ENCODE data around the gene RSRC1. TPM values are rescaled to one million over a fixed set of nuclear protein-coding genes. Genes with fewer than 3 reads are reported as not detected.

The RSRC1 gene
- total and polyA plus RNA-seq, 2 of the 13 experiments (the other 11 are each of a cell fraction or from before 2014, with no cell fraction given) = 4.9 to 63.0 TPM

GRCh38 chr3:158570999-158571702 lies 461.3 kb downstream of the RSRC1 start, which contains the start of gene MLF1 (continued):
- TF ChIP-seq REST (IDR thresholded peaks at IDR 0.05; ENCODE audit: borderline replicate concordance in 1 of 2, low read depth in 1 of 2, low read length in 2 of 2) = no peak
- no peak for TF ChIP-seq ZNF615 (CRISPR knock-in tag; IDR thresholded peaks at IDR 0.05; ENCODE audit: borderline replicate concordance)
- no peak for TF ChIP-seq ISL2 (CRISPR knock-in tag; IDR thresholded peaks at IDR 0.05)
- no peak for TF ChIP-seq ZNF704 (CRISPR knock-in tag; IDR thresholded peaks at IDR 0.05; ENCODE audit: borderline replicate concordance)
- no peak for TF ChIP-seq JUN (CRISPR knock-in tag; IDR thresholded peaks at IDR 0.05)
- TF ChIP-seq RBM39 (IDR thresholded peaks at IDR 0.05; ENCODE audit: low read depth, low read length, poor library complexity, severe bottlenecking) = no peak
- TF ChIP-seq TOPORS (CRISPR knock-in tag; IDR thresholded peaks at IDR 0.05) = 0 out of 2 replicates have a peak, but pooled peaks have one; percentile 25
- TF ChIP-seq PHF5A (CRISPR knock-in tag; IDR thresholded peaks at IDR 0.05; ENCODE audit: low read depth, unreplicated experiment) = no peak
- TF ChIP-seq GLMP (CRISPR knock-in tag; IDR thresholded peaks at IDR 0.05; ENCODE audit: borderline replicate concordance) = no peak
- TF ChIP-seq ZNF441 (CRISPR knock-in tag; IDR thresholded peaks at IDR 0.05; ENCODE audit: borderline replicate concordance) = no peak
- no peak for TF ChIP-seq ZNF83 (CRISPR knock-in tag; IDR thresholded peaks at IDR 0.05; ENCODE audit: borderline replicate concordance)
- TF ChIP-seq ZNF703 (CRISPR knock-in tag; IDR thresholded peaks at IDR 0.05; ENCODE audit: borderline replicate concordance) = no peak
- TF ChIP-seq MAFG (CRISPR knock-in tag; IDR thresholded peaks at IDR 0.05) = no peak
- TF ChIP-seq SRSF9 (IDR thresholded peaks at IDR 0.05; ENCODE audit: borderline replicate concordance, insufficient read depth, low read depth, low read length, poor library complexity, severe bottlenecking) = no peak
- TF ChIP-seq ZNF564 (CRISPR knock-in tag; IDR thresholded peaks at IDR 0.05) = no peak
- TF ChIP-seq RFX3 (CRISPR knock-in tag; IDR thresholded peaks at IDR 0.05) = peak; percentile 74
- no peak for TF ChIP-seq TMF1 (CRISPR knock-in tag; IDR thresholded peaks at IDR 0.05; ENCODE audit: low read depth)
- no peak for TF ChIP-seq E2F1 (CRISPR knock-in tag; IDR thresholded peaks at IDR 0.05)
- peak; percentile 26; the same call in 1 of the 2 replicates for TF ChIP-seq GMEB1 (CRISPR knock-in tag; IDR thresholded peaks at IDR 0.05; ENCODE audit: borderline replicate concordance)
- no peak for TF ChIP-seq ZNF674 (CRISPR knock-in tag; IDR thresholded peaks at IDR 0.05; ENCODE audit: low read depth)

Data from HepG2 (cell line).